ENCODE data around the gene RAMP1. TPM values are rescaled to one million over a fixed set of nuclear protein-coding genes. Genes with fewer than 3 reads are reported as not detected.

Gene RAMP1
- total RNA-seq, 1 donor from 2014 or later = 10.0 TPM

DNA sequence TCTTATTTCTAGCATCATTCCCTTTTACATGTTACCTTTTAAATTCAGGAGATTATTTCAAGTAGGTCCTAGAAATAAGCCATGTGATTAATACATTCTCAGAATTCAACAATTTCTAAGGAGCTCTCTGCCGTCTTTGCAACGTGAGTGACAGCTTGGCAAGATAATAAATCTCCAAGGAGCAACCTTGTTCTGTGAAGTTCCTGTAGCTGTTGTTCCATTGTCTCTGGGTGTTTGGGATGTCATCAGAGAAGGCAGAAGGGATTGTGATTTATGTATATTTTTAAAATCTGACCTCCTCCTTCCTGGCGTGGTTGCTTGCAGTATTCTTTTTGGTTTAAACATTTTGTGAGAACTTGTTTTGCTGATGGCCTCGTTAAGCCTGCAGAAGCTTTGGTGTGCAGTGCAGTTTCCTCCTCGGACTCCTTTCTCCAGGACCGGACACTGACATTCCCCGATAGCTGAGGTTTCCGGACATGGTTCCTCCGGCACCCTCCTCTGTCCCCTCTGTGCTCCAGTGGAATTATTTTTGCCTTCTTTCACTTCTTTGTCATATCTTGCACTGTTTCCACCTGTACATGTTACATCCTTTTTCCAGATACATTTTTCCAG lies 33.7 kb downstream of the RAMP1 start:
- ATAC-seq (no peak), DNase-seq (ENCODE audit: low spot score) (no peak)

DNA sequence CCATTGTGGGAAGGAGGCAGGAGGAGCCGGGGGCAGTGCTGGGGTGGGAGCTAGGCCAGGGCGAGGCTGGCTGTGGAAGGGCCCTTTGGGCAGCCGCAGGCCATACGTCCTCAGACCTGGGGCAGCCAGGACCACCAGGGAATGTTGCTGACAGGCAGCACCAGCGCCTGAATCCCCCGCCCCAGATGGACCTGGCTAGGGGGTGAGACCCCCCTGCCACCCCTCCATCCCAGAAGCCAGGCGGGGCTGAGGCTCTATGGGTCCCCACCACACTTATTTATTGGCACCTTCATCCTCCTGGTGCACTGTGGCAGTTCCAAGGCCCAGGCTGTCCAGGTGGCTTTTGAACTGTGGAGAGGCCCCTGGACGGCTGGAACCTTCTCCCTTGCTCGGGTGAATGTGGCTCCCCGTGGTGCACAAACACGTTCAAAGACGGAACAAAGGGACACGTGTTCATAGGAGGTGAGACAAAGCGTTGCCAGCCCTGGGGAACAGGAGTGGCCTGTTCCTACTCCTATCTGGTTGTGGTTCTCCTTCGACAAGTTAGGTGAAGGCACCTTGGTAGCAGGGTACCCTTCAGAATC lies 35.1 kb downstream of the RAMP1 start:
- ATAC-seq (no peak), DNase-seq (ENCODE audit: low spot score) (no peak)

DNA sequence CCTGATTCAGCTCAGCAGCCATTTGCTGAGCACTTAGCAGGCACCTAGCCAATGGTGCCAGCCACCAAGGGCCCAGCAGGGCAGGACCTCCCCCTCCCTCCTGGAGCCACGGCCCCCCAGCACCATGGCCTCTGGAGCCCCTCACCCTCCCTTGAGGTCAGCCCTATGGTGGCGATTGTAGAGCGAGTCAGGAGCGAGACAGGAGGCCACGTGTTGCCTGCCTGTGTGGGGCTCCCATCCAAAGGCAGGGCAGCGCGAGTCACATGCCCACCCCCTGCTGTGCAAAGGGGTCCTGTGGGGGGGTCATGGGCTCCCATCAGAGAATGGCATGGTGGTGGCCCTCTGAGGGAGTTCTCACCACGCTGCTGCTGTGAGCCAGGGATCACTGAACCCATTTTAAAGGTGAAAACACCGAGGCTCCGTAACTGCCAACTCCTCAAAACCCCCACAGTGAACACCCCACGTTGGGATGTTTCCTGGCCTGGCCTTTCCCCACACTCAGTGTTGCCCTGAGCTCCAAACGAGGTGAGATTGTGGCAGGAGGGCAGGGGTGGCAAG lies 35.6 kb downstream of the RAMP1 start:
- ATAC-seq (no peak), DNase-seq (ENCODE audit: low spot score) (no peak)

DNA sequence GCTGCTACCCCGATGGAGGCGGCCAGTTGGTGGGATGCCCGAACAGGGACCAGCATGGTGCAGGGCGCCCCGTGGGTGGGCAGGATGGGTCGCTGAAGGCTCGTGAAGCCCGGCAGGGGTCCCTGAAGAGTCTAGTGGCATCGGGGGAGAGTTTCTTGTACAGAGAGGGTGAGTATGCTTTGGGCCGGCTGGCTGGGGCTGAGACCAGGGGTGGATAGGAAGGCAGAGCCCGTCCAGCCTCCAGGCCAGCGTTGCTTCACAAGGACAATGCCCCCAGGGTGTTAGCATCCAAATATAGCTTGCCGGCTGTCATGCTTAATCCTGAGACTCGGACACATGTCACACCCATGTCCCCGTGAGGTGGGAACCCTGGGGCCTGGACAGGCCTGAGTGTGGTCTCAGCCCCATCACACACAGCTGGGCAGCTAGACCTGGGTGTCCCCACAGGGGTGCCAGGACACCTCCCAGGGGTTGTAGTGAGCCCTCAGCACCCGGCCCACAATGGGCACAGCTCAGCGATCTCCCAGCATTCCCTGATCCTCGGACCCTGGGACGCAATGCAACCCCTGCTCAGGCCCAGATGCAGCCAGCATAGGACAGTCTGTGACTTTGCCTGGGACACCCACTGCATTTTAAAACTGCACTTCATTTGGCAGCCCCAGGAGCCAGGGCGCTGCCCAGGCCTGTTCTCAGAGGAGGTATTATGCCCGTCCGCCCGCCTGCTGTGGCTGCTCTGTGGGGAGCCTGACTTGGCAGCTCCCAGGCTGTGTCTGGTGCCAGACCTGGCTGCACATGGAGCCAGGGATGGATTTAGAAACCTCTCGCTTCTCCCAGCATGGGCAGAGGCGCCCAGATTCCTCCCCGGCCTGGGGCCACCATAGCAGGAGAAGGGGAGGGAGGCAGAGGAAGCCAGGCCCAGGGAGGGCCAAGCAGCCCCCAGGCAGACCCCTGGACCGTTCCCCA lies 36.4 kb downstream of the RAMP1 start:
- peak; percentile 64 for ATAC-seq
- no peak for DNase-seq (ENCODE audit: low spot score)

DNA sequence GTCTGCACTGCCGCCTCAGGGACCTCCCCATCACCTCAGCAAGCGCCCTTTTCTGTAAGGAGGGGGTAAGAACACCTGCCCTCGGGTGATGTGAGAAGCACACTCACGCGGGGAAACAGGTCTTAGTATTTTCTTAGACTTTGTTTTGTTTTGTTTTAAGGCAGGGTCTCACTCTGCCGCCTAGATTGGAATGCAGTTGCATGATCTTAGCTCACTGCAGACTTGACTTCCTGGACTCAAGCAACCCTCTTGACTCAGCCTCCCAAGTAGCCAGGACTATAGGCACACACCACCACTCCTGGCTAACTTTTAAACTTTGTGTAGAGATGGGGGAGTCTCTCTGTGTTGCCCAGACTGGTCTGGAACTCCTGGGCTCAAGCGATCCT lies 37.1 kb downstream of the RAMP1 start:
- ATAC-seq (no peak), DNase-seq (ENCODE audit: low spot score) (no peak)

DNA sequence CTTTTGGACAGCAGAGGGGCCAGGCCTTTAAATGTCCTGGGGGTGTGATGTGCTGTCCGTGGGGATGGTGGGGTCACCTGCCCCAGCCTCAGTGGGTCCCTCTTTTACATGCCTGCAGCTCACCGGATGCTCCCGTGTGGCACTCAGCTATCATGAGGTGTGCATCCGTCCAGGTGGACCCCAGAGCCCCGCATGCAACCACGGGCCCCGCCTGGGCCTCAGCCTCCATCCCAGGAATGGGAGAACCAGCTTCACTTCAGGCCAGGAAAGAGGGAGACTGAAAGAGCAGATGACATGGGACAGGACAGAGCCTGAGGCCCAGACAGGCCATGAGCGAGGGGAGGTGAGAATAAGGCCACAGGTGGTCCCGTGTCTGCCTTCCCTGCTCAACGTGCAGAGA lies 37.5 kb downstream of the RAMP1 start:
- DNase-seq (ENCODE audit: low spot score) = no peak

DNA sequence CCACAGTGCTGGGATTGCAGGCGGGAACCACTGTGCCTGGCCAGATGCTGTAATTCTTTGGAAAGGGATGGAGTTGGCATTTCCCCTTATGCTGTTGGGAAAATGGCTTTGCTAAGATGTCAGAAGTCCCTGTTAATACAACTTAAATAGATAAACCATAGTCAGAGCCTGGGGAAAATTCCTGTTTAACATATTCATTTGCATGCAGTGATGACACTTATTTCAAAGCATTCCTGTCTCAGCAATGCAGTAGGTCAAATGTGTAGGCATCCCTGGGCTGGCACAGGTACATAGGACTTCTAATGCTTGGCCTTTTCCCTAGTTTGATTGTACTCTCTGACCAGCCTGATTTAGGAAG lies 38.6 kb downstream of the RAMP1 start:
- no peak for ATAC-seq
- no peak for DNase-seq (ENCODE audit: low spot score)

More for the DNA sequence above, 37.5 kb downstream of the RAMP1 start:
- no peak for ATAC-seq

DNA sequence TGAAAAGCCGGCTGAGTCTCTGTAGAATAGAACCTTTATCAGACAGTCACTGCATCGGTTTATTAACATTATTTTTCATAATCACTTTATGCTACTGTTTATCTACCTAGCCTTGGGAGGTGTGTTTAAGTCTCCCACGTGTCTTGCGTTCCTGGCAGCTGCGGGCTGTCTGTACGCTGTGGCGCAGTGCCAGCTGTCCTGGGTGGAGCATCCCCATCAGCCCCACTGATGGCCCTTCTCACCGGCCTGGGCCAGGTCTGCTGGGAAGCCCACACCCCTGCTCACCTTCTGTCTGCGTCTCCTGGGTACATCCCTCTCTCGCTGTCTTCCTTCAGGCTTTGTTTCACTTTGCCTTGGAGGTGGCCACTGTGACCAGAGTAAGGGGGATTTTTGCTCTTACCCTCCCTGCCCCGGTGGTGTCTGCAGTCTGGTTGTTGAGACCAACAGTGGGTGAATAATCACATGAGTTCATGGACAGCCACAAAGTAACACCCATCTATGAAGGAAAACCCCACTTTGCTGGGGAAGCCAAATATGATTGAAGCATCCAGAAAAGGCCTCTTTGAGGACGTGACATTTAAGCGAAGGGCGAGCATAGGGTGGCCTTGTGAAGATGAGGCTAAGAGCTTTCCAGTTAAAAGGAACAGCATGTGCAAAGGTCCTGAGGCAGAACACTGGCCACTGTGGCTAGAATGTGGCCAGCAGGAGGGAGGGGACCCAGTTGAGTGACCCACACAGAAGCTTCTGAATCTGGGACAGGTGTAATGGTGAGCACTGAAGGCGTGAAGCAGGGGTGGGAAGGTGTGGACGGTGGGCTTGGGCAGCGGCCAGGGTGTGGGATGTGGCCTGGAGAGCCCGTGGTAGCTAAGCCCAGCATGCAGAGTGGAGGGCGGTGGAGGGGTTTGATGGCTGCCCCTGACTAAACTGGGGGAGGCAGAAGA lies 41.7 kb downstream of the RAMP1 start:
- ATAC-seq (no peak), DNase-seq (ENCODE audit: low spot score) (no peak)

DNA sequence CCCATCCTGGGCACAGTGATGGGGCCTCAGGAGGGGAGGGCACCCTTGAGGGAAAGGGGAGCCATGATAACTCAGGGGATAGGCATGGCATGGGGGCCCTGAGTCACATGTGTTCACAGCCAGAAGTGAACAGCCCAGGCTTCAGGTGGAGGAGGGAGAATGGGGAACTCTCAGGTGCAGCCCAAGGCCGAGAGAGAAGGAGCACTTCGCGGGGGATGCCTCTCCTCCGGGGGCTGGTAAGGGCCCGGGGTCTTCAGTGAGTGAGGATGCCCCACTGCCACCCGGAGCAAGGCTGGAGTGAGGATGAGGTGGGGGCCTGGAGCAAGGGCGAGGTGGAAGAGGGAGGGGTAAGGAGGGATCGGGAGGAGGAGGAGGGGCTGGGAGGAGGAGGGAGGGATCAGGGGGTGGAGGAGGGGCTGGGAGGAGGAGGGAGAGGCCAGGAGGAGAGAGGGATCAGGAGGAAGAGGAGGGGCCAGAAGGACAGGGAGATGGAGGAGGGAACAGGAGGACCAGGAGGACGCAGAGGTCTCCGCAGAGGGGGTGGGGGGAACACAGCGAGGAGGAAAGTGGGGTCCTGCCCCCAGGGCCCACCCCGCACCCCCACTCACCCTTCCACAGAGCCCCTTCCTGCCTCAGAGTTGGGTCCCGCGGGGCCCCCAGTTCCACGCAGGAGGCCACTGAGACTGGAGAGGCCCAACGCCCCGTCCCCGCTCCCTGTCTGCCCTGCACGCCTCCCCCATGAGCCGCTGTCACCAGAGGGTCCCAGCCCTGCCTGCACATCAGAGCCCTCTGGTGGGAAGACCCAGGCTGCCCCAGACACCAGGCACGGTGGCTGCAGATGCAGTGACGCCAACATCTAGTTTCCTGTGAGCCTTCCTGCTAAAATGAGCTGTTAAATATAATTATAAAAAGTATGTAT lies 42.8 kb downstream of the RAMP1 start:
- ATAC-seq = no peak
- DNase-seq (ENCODE audit: low spot score) = no peak

DNA sequence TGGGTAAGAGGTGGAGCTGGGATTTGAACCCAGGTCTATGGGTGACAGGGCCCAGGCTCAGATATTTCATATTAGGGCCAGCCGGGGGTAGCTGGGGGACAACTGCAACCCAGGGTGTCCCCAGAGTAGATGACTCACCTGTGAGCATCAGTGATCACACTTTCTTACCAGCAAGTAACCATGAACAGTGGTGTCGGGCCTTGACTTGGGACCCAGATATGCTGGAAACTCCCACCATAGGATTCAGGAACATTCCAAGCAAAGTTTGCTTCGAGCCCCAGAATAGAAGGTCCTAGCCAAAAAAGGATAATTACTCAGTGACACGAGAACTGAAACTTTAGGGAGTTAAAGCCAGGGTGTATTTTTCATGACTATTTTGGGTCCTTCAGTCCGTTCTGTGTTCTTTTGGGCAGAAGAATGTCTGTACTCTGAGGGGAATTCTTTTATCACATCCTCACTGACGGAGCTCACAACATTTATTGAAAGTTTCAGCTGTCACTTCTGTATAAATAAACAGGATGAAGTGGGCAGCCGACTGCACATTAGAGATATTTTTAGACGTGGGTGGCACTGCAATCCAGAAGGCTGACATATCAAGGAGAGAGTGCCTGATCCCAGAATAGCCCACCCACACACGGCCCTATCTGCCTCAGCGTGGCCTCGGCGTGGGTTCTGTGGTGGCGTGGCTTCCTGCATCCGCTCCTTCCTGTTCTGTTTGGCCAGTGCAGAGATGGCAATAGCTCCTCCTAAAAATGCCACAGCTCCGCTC lies 45.6 kb downstream of the RAMP1 start:
- DNase-seq (ENCODE audit: low spot score) (no peak), ATAC-seq (peak; percentile 38)

DNA sequence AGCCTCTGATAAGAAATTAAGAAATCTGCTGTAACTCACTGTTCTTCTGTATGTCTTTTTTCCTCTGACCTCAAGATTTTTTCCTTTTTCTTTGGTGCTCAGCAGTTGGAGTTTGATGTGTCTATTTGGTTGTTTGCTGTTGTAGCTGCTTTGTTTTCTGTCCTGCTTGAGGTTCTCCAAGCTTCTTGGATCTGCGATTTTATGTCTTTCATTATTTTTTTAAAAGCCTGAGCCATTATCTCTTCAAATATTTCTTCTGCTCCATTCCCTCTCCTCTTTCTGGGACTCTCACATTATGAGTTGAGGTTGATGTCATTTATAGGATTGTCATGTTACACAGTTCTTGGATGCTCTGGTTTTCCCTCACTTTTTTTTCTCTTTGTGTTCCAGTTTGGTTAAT lies 47.7 kb downstream of the RAMP1 start:
- ATAC-seq (no peak), DNase-seq (ENCODE audit: low spot score) (no peak)

DNA sequence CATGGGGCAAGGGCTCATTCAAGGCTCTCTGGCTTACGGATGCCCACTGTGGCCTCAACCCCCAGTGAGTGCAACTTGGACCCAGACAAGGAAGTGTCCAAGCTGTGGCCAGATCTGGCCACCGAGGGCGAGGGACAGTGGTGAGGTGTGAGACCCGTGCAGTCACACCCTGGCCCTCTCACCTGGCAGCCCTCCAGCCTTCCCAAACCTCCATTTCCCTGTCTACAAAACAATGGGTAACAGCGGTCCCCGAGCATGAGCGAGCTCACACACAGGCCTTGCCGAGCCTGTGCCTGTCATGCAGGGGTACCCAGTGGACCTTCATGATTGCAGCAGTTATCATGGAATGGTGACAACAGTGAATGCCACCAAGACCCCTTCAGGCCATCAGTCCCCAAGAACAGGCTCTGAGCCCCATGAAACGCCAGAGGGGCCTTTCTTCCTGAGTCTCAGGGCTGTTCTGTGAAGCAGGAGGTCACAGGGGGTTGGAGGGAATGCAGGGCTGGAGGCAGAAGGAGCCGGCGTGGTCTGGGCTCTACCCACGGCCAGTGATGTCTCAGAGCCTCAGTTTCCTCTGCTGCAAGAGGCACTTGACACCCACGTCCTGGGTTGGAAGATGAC lies 49.8 kb downstream of the RAMP1 start:
- ATAC-seq = no peak
- DNase-seq (ENCODE audit: low spot score) = no peak

DNA sequence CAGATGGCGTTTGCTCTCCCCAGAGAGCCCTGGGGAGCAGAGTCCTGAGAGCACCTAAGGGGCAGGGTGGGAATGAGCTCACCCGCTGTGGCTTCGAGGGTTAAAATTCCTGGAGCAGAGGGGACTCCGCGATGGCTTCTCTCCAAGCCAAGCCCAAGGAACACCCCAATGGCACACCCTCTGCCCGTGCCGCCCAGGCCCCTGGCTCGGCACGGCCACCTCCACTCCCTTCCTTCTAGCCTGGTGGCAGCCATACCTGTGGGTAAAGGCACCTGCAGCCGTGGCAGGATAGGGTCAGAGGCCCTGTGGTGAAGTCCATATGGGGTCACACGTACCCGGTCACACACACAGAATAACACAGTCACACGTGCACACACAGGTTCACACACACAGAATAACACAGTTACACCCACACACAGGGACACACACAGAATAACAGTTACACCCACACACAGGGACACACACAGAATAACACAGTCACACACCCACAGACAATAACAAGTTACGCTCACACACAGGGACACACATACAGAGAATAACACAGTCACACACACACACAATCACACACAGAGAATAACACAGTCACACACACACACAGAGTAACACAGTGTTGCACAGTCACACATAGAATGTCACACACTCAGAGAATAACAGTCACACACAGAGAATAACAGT lies 50.5 kb downstream of the RAMP1 start:
- no peak for ATAC-seq
- no peak for DNase-seq (ENCODE audit: low spot score)

DNA sequence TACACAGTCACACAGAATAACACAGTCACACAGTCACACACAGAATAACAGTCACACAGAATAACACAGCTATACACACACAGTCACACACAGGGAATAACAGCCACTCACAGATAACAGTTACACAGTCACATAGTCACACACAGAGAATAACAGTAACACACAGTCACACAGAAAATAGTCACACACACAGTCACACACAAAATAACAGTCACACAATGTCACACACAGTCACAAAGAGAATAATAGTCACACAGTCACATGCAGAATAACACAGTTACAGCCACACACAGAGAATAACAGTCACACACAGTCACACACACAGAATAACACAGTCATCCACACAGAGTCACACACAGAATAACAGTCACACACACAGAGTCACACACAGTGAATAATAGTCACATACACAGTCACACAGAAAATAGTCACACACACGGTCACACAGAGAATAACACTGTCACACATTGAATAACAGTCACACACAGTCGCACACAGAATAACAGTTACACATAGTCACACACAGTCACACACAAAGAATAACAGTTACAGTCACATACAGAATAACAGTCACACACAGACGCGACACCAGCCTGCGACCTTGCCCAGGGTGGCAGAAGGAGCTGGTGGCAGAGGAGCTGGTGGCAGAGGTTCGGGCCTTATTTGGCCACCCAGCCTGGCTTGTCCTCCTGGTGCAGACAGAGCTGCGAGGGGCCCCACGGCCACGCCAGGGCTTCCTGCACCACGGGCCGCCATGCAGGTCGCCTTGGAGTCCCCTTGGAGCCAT lies 51.3 kb downstream of the RAMP1 start:
- DNase-seq (ENCODE audit: low spot score) (no peak), ATAC-seq (no peak)

DNA sequence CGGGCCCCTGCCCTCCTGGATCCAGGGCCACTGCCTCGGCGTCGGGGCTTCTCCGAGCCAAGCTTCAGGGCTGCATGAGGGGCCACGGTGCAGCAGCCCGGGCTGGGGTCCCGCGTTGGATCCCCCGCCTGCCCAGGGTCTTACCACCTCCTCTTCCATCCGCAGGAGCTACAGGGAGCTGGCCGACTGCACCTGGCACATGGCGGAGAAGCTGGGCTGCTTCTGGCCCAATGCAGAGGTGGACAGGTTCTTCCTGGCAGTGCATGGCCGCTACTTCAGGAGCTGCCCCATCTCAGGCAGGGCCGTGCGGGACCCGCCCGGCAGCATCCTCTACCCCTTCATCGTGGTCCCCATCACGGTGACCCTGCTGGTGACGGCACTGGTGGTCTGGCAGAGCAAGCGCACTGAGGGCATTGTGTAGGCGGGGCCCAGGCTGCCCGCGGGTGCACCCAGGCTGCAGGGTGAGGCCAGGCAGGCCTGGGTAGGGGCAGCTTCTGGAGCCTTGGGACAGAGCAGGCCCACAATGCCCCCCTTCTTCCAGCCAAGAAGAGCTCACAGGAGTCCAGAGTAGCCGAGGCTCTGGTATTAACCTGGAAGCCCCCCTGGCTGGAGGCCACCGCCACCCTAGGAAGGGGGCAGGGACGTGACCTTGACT lies 52.1 kb downstream of the RAMP1 start:
- ATAC-seq (no peak), DNase-seq (ENCODE audit: low spot score) (no peak)
